Activated T-cell treated with anti-CD3 and anti-CD28 coated beads, Interleukin-2, amount 50 U/mL, for 24 hours (primary cell): ENCODE measurements around the gene VTI1A.
"Not testable (repeated sequence)": the region's sequence is repeated elsewhere in the genome, so short reads cannot be mapped to it uniquely, and the experiment has no call there.

Experiments
- DNase-seq: peaks from one replicate; pipeline ENCODE4 v3.0.0-alpha.2; 2020
- H3K27ac Mint-ChIP-seq: 2 replicates; pipeline ENCODE4 v1.8.0; 2020; ENCODE audit warnings: mild to moderate bottlenecking, mixed read lengths
- H3K27me3 Mint-ChIP-seq: 2 replicates; pipeline ENCODE4 v1.8.0; 2020; ENCODE audit warnings: mixed read lengths
- H3K36me3 Mint-ChIP-seq: 2 replicates; pipeline ENCODE4 v1.8.0; 2020; ENCODE audit warnings: low read depth, mixed read lengths
- H3K4me1 Mint-ChIP-seq: 2 replicates; pipeline ENCODE4 v1.8.0; 2020; ENCODE audit warnings: low read depth, mixed read lengths
- H3K4me3 Mint-ChIP-seq: 2 replicates; pipeline ENCODE4 v1.8.0; 2020; ENCODE audit warnings: mild to moderate bottlenecking, moderate library complexity, mixed read lengths
- H3K9me3 Mint-ChIP-seq: 2 replicates; pipeline ENCODE4 v1.8.0; 2020; ENCODE audit warnings: mixed read lengths

The VTI1A gene

DNA sequence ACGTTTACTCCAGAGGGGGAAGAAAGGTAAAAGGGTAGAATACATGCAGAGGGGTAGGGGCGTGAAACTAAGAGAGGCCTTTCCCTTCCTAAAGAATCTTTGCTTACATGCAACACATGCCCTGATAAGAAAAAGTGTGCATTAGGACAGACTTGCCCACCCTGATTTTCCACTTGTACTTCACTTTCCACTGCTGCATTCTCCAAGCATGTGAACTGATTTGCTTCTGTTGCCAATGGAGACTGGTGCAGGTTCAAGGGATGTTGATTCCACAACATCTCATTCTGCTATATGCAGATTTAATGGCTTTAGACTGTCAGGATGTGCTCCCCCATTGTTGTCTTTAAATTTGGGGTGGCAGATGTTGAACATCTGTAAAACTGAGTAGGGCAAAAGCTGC lies 265.5 kb downstream of the VTI1A start:
- Mint-ChIP-seq H3K4me1 (no peaks in the 10 kb centered on the region), H3K9me3 (no peaks in the 10 kb centered on the region), H3K36me3 (peaks cover 52% of the 10 kb centered on the region), H3K27ac (no peak overlapping the region), H3K27me3 (no peaks in the 10 kb centered on the region), H3K4me3 (no peak overlapping the region)
- no peak for DNase-seq

DNA sequence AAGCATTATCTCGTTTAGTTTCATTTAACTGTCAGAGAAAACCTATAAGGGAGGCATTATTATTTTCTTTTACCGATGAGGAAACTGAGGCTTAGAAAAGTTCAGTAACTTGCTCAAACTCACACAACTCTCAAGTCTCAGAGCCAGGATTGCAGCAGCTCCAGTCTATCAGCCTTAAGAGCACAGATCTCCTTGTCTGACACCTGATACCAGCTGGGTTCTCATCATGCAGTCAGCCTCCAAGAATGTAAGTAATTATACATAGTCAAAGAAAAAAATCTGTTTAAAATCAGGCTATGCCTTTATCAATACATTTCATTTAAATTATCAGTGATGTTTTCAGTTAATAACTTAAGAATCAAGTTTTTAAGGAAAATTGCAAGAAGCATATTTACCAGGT lies 266.4 kb downstream of the VTI1A start:
- H3K27me3 Mint-ChIP-seq: no peaks in the 10 kb centered on the region
- H3K36me3 Mint-ChIP-seq: peaks cover 55% of the 10 kb centered on the region
- H3K9me3 Mint-ChIP-seq: no peaks in the 10 kb centered on the region
- H3K4me1 Mint-ChIP-seq: no peaks in the 10 kb centered on the region
- no peak overlapping the region for H3K4me3 Mint-ChIP-seq
- no peak for DNase-seq
- no peak overlapping the region for H3K27ac Mint-ChIP-seq

GRCh38 chr10:112715581-112715980 lies 268.6 kb downstream of the VTI1A start:
- H3K27me3 Mint-ChIP-seq: no peaks in the 10 kb centered on the region
- no peak overlapping the region for H3K27ac Mint-ChIP-seq
- no peak overlapping the region for H3K4me3 Mint-ChIP-seq
- no peak for DNase-seq
- H3K4me1 Mint-ChIP-seq: no peaks in the 10 kb centered on the region
- H3K36me3 Mint-ChIP-seq: peaks cover 51% of the 10 kb centered on the region
- H3K9me3 Mint-ChIP-seq: no peaks in the 10 kb centered on the region

DNA sequence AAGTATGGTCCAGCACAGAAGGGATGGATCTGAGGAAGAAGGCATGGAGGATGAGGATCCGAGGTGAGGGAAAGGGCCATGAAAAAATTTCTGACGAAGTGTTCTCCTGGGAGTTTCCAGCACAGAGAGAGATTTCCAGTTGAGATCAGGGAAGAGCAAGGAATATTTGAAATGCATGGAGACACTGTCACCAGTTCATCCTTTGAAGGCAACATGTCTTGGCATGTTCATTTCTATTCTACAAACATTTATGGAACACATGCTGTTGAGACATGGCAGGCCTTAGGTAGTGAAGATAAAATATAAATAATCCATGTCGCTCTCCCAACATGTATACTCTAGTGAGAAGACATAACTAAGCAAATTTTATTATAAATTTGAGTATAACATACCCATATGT lies 269.1 kb downstream of the VTI1A start:
- no peaks in the 10 kb centered on the region for H3K4me1 Mint-ChIP-seq
- H3K4me3 Mint-ChIP-seq: no peak overlapping the region
- no peaks in the 10 kb centered on the region for H3K9me3 Mint-ChIP-seq
- H3K27me3 Mint-ChIP-seq: no peaks in the 10 kb centered on the region
- H3K27ac Mint-ChIP-seq: no peak overlapping the region
- H3K36me3 Mint-ChIP-seq: peaks cover 49% of the 10 kb centered on the region
- DNase-seq: no peak

DNA sequence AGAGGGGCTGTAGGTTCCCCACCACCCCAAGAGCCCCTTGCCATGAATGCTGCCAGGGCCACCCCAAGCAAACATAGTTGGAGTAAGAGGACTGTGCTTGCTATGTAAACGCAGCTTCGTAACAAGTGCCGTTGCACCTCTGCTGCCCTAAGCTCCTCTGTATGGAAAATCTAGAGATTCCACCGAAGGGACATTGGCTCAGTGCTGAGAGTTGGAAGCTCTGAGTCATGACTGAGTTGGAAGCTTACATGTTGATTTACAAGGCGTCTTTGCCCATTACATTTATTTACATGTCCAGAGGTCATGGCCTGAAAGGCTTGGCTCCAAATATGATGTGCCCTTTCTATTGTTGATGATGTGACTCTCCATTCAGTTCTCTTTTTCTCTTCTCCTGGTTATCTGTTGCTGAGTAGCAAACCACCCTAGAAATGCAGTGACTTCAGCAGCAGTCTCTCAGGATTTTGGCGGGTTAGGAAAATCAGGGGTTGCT lies 270.0 kb downstream of the VTI1A start:
- no peak for DNase-seq
- H3K36me3 Mint-ChIP-seq: peaks cover 43% of the 10 kb centered on the region
- H3K4me1 Mint-ChIP-seq: no peaks in the 10 kb centered on the region
- no peaks in the 10 kb centered on the region for H3K9me3 Mint-ChIP-seq
- H3K4me3 Mint-ChIP-seq: no peak overlapping the region
- H3K27me3 Mint-ChIP-seq: no peaks in the 10 kb centered on the region
- no peak overlapping the region for H3K27ac Mint-ChIP-seq

GRCh38 chr10:112720178-112720577 lies 273.2 kb downstream of the VTI1A start:
- Mint-ChIP-seq H3K4me1 (no peaks in the 10 kb centered on the region), H3K27me3 (no peaks in the 10 kb centered on the region), H3K36me3 (peaks cover 29% of the 10 kb centered on the region), H3K4me3 (no peak overlapping the region), H3K27ac (no peak overlapping the region), H3K9me3 (no peaks in the 10 kb centered on the region)
- DNase-seq: no peak

GRCh38 chr10:112721080-112721698 lies 274.2 kb downstream of the VTI1A start:
- no peaks in the 10 kb centered on the region for H3K9me3 Mint-ChIP-seq
- no peak overlapping the region for H3K27ac Mint-ChIP-seq
- no peaks in the 10 kb centered on the region for H3K4me1 Mint-ChIP-seq
- H3K4me3 Mint-ChIP-seq: no peak overlapping the region
- no peaks in the 10 kb centered on the region for H3K27me3 Mint-ChIP-seq
- H3K36me3 Mint-ChIP-seq: peaks cover 27% of the 10 kb centered on the region
- no peak for DNase-seq

DNA sequence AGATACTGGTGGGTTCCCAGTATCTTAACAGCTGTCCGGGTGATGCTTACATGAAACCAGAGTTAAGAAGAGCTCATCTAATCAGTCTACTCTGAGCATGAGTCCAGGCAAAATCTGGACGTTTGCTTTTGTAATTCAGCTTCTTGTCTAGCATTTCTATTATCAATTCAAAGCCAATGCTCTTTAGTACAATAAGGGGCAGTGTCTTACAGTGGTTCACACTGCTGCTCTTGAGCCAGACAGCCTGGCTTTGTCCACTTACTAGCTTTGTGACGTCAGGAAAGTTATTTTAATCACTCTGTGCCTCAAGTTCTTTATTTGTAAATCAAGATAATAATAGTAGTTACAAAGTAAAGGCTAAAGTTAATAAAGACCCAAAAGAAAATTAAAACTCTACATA lies 275.7 kb downstream of the VTI1A start:
- peaks cover 20% of the 10 kb centered on the region for H3K36me3 Mint-ChIP-seq
- no peaks in the 10 kb centered on the region for H3K9me3 Mint-ChIP-seq
- no peaks in the 10 kb centered on the region for H3K4me1 Mint-ChIP-seq
- H3K27ac Mint-ChIP-seq: no peak overlapping the region
- DNase-seq: no peak
- no peaks in the 10 kb centered on the region for H3K27me3 Mint-ChIP-seq
- no peak overlapping the region for H3K4me3 Mint-ChIP-seq

DNA sequence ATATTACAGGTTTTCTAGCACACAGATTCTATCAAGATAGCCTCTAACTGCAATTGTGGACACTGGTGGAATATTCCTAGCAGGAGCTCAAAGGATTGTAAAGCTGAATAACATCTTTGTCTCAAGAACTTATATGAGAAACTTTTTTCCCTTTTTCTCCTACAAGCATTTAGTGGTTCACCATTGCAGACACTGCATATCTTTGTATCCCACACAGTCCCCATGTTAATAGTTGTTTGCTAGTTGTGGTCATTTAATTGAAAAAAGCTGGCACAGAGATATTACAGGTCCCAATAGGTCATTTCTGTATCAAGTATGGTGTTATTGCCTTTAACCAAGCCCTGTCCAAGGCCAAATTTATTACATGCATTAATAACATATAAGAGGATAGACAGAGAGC lies 276.9 kb downstream of the VTI1A start:
- DNase-seq: no peak
- Mint-ChIP-seq H3K9me3 (no peaks in the 10 kb centered on the region), H3K4me3 (no peak overlapping the region), H3K27me3 (no peaks in the 10 kb centered on the region), H3K27ac (no peak overlapping the region), H3K36me3 (peaks cover 19% of the 10 kb centered on the region), H3K4me1 (no peaks in the 10 kb centered on the region)

GRCh38 chr10:112724404-112724991 lies 277.5 kb downstream of the VTI1A start:
- Mint-ChIP-seq H3K36me3 (peaks cover 19% of the 10 kb centered on the region), H3K4me3 (no peak overlapping the region), H3K9me3 (no peaks in the 10 kb centered on the region), H3K27me3 (no peaks in the 10 kb centered on the region), H3K27ac (no peak overlapping the region), H3K4me1 (no peaks in the 10 kb centered on the region)
- no peak for DNase-seq

- no peak overlapping the region for H3K4me3 Mint-ChIP-seq
- H3K4me1 Mint-ChIP-seq: no peaks in the 10 kb centered on the region
- no peaks in the 10 kb centered on the region for H3K9me3 Mint-ChIP-seq
- H3K27me3 Mint-ChIP-seq: no peaks in the 10 kb centered on the region
- H3K36me3 Mint-ChIP-seq: peaks cover 12% of the 10 kb centered on the region
- no peak overlapping the region for H3K27ac Mint-ChIP-seq
- no peak for DNase-seq
These were observed 281.3 kb downstream of the VTI1A start for GRCh38 chr10:112728118-112728883.

DNA sequence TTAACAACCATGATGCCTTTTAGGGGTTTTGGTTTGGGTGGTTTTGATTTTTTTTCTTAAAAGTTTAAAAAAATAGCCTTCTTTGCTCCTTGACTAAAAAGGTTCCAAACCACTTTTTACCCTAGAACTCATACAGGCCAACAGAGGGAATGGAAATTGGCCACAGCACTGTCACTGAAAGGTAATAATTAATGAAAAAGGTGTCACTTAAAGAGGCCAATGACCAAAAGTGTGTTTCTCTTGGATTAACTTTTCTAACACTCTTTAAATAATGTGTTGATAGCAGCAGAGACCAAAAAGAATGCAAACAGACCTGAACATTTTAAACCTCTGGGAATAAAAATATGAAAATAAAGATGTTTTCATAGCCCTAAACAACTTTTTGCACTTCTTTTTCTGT lies 282.0 kb downstream of the VTI1A start:
- H3K36me3 Mint-ChIP-seq: peaks cover 12% of the 10 kb centered on the region
- H3K4me1 Mint-ChIP-seq: no peaks in the 10 kb centered on the region
- H3K27ac Mint-ChIP-seq: no peak overlapping the region
- DNase-seq: no peak
- H3K4me3 Mint-ChIP-seq: no peak overlapping the region
- H3K9me3 Mint-ChIP-seq: no peaks in the 10 kb centered on the region
- H3K27me3 Mint-ChIP-seq: no peaks in the 10 kb centered on the region

DNA sequence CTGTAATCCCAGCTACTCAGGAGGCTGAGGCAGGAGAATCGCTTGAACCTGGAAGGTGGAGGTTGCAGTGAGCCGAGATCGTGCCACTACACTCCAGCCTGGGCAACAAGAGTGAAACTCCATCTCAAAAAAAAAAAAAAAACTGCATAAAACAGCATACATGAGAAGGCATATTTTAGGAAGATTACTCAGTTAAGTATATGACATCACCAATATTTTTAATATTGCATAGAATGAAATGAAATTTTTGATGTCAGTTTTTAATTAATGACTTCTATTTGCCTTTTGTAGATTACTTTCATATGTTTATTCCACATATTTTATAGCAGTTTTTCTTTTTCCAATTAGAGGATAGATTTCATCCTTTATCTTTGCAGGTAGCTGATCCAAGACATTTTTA lies 284.4 kb downstream of the VTI1A start:
- H3K27me3 Mint-ChIP-seq, H3K9me3 Mint-ChIP-seq, H3K27ac Mint-ChIP-seq, H3K36me3 Mint-ChIP-seq, DNase-seq, H3K4me3 Mint-ChIP-seq, H3K4me1 Mint-ChIP-seq: not testable (repeated sequence)

DNA sequence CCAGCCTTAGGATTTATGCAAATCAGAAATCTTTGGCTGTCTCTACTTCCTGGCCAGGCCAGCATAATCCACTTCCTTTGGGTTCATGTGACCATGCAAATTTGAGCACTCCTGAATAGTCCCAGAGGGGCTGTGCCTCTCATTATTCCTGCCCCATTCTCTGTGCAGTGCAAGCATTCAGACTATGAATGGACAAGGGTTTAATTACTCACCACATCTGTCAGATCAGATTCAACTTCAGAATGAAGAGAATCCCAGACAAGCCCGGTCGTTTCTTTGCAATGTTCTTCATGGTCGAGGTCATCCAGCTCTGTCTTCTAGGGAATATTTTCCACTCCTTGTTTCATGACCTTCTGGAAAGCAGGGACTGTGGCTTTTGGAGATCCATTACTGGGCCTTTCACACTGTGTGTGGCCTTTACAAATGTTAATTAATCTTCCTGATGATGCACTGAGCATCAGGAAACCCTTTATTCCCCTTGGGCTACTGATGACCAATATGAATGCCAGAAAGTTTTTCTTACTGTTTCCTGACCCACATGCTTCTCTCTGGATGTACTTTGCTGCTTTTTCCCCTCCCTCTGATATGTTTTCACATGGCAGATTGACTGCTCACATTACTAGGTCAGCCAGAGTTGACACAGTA lies 285.4 kb downstream of the VTI1A start:
- Mint-ChIP-seq H3K4me3 (no peak overlapping the region), H3K27ac (no peak overlapping the region), H3K4me1 (no peaks in the 10 kb centered on the region), H3K36me3 (peaks cover 8% of the 10 kb centered on the region), H3K9me3 (no peaks in the 10 kb centered on the region), H3K27me3 (no peaks in the 10 kb centered on the region)
- no peak for DNase-seq
